GM12875 (cell line): Measurements from ENCODE around the gene SORCS1.

ENCODE experiments used
- H3K4me3 ChIP-seq: one replicate; pipeline ENCODE4 v1.5.1; 2011; ENCODE audit warnings: low read depth, low read length, control low read depth
- CTCF ChIP-seq: IDR thresholded peaks from 2 replicates; pipeline ENCODE4 v1.5.1; 2011; ENCODE audit warnings: low read depth, mild to moderate bottlenecking, control low read depth, inconsistent platforms, low read length, moderate library complexity, borderline replicate concordance; ENCODE audit not compliant: insufficient read depth

SORCS1 gene

GRCh38 chr10:106764360-106764759 is 400.1 kb downstream of the SORCS1 start:
- TF ChIP-seq CTCF: no peak
- no peak overlapping the region for H3K4me3 ChIP-seq

- TF ChIP-seq CTCF: no peak
- H3K4me3 ChIP-seq: no peak overlapping the region
These were observed 402.6 kb downstream of the SORCS1 start for GRCh38 chr10:106761906-106762305.

- TF ChIP-seq CTCF: no peak
- no peak overlapping the region for H3K4me3 ChIP-seq
These were observed 407.0 kb downstream of the SORCS1 start for GRCh38 chr10:106757521-106757920.

GRCh38 chr10:106751091-106751490 is 413.4 kb downstream of the SORCS1 start:
- H3K4me3 ChIP-seq: no peak overlapping the region
- no peak for TF ChIP-seq CTCF

GRCh38 chr10:106746868-106747267 is 417.6 kb downstream of the SORCS1 start:
- no peak for TF ChIP-seq CTCF
- H3K4me3 ChIP-seq: no peak overlapping the region

GRCh38 chr10:106741006-106741530 is 423.4 kb downstream of the SORCS1 start:
- no peak overlapping the region for H3K4me3 ChIP-seq
- no peak for TF ChIP-seq CTCF

- H3K4me3 ChIP-seq: no peak overlapping the region
- TF ChIP-seq CTCF: no peak
These were observed 424.4 kb downstream of the SORCS1 start for GRCh38 chr10:106740071-106740470.
